Loucy (cell line): ENCODE data around the gene NPBWR2.
"Not testable (repeated sequence)": the region's sequence is repeated elsewhere in the genome, so short reads cannot be mapped to it uniquely, and the experiment has no call there.

Source experiments
- CTCF ChIP-seq: fragments of 200-600 bp; sonication (generic); conservative IDR thresholded peaks from 2 replicates; pipeline ENCODE4 v1.5.1; 2014; ENCODE audit warnings: mild to moderate bottlenecking, antibody characterized with exemption, low read length
- EZH2phosphoT487 ChIP-seq: fragments of 200-600 bp; IDR thresholded peaks from 2 replicates; pipeline ENCODE4 v1.6.1; 2018; ENCODE audit warnings: antibody characterized with exemption, mild to moderate bottlenecking, moderate library complexity, borderline replicate concordance

- TF ChIP-seq CTCF, EZH2phosphoT487: not testable (repeated sequence)
Observed at GRCh38 chr20:64088586-64088985, 18.8 kb downstream of the NPBWR2 start.
